ENCODE measurements around the gene FHOD3.

DNA sequence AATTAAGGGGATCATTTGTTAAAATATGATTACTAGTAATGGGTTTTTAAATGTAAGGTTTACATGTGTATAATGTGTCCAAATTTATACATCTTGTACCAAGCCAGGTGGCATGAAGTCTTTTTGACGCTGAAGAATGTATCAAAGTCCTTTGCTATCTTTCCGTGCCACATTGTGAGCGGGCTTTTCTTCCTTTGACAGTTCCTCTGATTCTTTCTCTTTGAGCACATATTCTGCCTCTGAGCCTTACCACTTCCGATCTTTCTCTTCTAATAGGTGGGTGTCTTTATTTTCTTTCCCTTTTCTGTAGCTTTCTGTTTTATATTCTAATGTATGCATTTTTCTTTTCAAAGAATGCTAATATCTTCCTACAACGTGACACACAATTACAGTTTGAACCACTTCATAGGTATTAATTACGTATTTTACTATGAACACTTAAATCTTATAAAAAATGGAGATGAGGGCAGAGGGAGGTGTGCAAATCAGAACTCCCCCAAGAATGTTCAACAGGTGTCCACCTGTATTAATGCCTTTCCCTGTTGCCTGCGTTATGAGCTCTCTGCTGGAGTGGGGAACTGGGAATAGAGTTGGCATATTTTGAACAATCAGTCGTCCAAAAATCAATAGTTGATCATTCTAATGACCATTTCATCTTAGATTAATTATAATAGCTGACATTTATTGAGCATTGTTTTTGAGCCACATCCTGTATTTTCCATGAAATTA is 355.8 kb downstream of the FHOD3 start:
- TF ChIP-seq, protein P1, sequence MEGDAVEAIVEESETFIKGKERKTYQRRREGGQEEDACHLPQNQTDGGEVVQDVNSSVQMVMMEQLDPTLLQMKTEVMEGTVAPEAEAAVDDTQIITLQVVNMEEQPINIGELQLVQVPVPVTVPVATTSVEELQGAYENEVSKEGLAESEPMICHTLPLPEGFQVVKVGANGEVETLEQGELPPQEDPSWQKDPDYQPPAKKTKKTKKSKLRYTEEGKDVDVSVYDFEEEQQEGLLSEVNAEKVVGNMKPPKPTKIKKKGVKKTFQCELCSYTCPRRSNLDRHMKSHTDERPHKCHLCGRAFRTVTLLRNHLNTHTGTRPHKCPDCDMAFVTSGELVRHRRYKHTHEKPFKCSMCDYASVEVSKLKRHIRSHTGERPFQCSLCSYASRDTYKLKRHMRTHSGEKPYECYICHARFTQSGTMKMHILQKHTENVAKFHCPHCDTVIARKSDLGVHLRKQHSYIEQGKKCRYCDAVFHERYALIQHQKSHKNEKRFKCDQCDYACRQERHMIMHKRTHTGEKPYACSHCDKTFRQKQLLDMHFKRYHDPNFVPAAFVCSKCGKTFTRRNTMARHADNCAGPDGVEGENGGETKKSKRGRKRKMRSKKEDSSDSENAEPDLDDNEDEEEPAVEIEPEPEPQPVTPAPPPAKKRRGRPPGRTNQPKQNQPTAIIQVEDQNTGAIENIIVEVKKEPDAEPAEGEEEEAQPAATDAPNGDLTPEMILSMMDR (conservative IDR thresholded peaks at IDR 0.05) = no peak
- no peak for TF ChIP-seq EZH2 (IDR thresholded peaks at IDR 0.05; ENCODE audit: low read depth)

Measured in PC-9 (cell line).